ENCODE measurements around the gene TGFB1I1. TPM values are rescaled to one million over a fixed set of nuclear protein-coding genes. Genes with fewer than 3 reads are reported as not detected.
A peak's percentile ranks its signal among the peaks of the same experiment; 100 is the strongest.

Gene TGFB1I1
- total and polyA plus RNA-seq, 2 of the 13 experiments (the other 11 are each of a cell fraction or from before 2014, with no cell fraction given) = 0.80 to 2.9 TPM

DNA sequence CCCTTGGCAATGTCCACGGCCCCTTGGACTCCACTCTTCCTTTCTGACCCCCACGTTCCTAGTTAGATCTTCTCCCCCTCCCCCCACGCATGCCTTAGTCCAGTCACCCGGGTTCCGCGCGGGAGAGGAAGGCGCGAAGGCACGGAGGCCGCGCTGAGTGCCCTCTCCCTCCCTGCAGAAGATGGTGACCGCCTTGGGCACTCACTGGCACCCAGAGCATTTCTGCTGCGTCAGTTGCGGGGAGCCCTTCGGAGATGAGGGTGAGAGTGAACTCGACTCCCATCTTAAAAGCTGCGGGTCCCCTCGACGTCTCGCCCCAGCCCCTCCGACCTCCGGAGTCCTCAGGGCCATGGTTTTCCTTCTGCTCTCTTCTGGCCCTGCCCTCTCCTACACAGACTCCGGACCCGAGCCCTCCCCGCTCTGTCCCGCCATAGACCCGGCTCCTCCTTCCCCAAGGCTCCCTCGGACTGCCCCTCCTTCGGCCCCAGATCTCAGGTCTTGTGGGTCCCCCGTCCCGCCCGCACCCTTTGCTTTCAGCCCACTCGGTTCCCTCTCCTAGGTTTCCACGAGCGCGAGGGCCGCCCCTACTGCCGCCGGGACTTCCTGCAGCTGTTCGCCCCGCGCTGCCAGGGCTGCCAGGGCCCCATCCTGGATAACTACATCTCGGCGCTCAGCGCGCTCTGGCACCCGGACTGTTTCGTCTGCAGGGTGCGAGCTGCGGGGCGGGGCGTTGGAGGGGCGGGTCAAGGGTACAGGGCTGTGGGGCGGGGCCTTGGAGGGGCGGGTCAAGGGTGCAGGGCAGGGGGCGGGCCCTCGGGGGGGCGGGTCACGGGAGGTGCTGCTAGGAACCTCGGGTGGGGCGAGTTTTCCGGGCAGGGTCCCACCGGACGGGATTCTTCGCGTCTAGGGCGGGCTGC lies 4.6 kb downstream of the TGFB1I1 start (continued):
- no peak for TF ChIP-seq SRY (CRISPR knock-in tag; IDR thresholded peaks at IDR 0.05)
- TF ChIP-seq ZNF674 (CRISPR knock-in tag; IDR thresholded peaks at IDR 0.05; ENCODE audit: low read depth) = no peak
- no peak for TF ChIP-seq ZNF260 (CRISPR knock-in tag; IDR thresholded peaks at IDR 0.05; ENCODE audit: borderline replicate concordance, low read depth)
- TF ChIP-seq, protein P1, sequence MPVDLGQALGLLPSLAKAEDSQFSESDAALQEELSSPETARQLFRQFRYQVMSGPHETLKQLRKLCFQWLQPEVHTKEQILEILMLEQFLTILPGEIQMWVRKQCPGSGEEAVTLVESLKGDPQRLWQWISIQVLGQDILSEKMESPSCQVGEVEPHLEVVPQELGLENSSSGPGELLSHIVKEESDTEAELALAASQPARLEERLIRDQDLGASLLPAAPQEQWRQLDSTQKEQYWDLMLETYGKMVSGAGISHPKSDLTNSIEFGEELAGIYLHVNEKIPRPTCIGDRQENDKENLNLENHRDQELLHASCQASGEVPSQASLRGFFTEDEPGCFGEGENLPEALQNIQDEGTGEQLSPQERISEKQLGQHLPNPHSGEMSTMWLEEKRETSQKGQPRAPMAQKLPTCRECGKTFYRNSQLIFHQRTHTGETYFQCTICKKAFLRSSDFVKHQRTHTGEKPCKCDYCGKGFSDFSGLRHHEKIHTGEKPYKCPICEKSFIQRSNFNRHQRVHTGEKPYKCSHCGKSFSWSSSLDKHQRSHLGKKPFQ (CRISPR knock-in tag; IDR thresholded peaks at IDR 0.05; ENCODE audit: insufficient replicate concordance) = peak; percentile 36
- TF ChIP-seq ZNF883 (CRISPR knock-in tag; IDR thresholded peaks at IDR 0.05; ENCODE audit: not compliant biosample characterization) = peak; percentile 17
- no peak for TF ChIP-seq CHD4 (IDR thresholded peaks at IDR 0.05; ENCODE audit: borderline replicate concordance, low read length)
- TF ChIP-seq RAD21 (CRISPR knock-in tag; IDR thresholded peaks at IDR 0.05) = no peak
- no peak for TF ChIP-seq MIXL1 (CRISPR knock-in tag; IDR thresholded peaks at IDR 0.05)
- TF ChIP-seq ZNF746 (CRISPR knock-in tag; IDR thresholded peaks at IDR 0.05) = 0 out of 2 replicates have a peak, but pooled peaks have one; percentile 9
- no peak for TF ChIP-seq ZNF605 (CRISPR knock-in tag; IDR thresholded peaks at IDR 0.05)
- TF ChIP-seq SOX5 (CRISPR knock-in tag; IDR thresholded peaks at IDR 0.05; ENCODE audit: borderline replicate concordance) = peak; percentile 10; the same call in 1 of the 2 replicates
- TF ChIP-seq, protein P2, sequence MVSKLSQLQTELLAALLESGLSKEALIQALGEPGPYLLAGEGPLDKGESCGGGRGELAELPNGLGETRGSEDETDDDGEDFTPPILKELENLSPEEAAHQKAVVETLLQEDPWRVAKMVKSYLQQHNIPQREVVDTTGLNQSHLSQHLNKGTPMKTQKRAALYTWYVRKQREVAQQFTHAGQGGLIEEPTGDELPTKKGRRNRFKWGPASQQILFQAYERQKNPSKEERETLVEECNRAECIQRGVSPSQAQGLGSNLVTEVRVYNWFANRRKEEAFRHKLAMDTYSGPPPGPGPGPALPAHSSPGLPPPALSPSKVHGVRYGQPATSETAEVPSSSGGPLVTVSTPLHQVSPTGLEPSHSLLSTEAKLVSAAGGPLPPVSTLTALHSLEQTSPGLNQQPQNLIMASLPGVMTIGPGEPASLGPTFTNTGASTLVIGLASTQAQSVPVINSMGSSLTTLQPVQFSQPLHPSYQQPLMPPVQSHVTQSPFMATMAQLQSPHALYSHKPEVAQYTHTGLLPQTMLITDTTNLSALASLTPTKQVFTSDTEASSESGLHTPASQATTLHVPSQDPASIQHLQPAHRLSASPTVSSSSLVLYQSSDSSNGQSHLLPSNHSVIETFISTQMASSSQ (IDR thresholded peaks at IDR 0.05; ENCODE audit: low read depth) = no peak
- TF ChIP-seq, protein P2 (CRISPR knock-in tag; IDR thresholded peaks at IDR 0.05; ENCODE audit: borderline replicate concordance) = no peak
- TF ChIP-seq TAF15 (IDR thresholded peaks at IDR 0.05; ENCODE audit: low read depth, low read length, poor library complexity, severe bottlenecking) = no peak
- no peak for TF ChIP-seq RARA (CRISPR knock-in tag; IDR thresholded peaks at IDR 0.05)
- TF ChIP-seq MTF2 (CRISPR knock-in tag; IDR thresholded peaks at IDR 0.05; ENCODE audit: borderline replicate concordance) = no peak
- TF ChIP-seq ZNF775 (CRISPR knock-in tag; IDR thresholded peaks at IDR 0.05; ENCODE audit: borderline replicate concordance) = no peak
- TF ChIP-seq, protein P3, sequence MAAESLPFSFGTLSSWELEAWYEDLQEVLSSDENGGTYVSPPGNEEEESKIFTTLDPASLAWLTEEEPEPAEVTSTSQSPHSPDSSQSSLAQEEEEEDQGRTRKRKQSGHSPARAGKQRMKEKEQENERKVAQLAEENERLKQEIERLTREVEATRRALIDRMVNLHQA (CRISPR knock-in tag; IDR thresholded peaks at IDR 0.05) = no peak
- TF ChIP-seq ZNF235 (CRISPR knock-in tag; IDR thresholded peaks at IDR 0.05; ENCODE audit: borderline replicate concordance) = no peak
- TF ChIP-seq FOXC1 (CRISPR knock-in tag; IDR thresholded peaks at IDR 0.05; ENCODE audit: borderline replicate concordance) = peak; percentile 11; the same call in 1 of the 2 replicates
- 0 out of 2 replicates have a peak, but pooled peaks have one; percentile 7 for TF ChIP-seq ZNF234 (CRISPR knock-in tag; conservative IDR thresholded peaks at IDR 0.05)
- 0 out of 2 replicates have a peak, but pooled peaks have one; percentile 6 for TF ChIP-seq ZMYM4 (CRISPR knock-in tag; IDR thresholded peaks at IDR 0.05)
